HG02763 (cell line): ENCODE results near the gene GNPTAB.
A peak's percentile ranks its signal among the peaks of the same experiment; 100 is the strongest.
"Not testable (repeated sequence)": the region's sequence is repeated elsewhere in the genome, so short reads cannot be mapped to it uniquely, and the experiment has no call there.

ENCODE experiments used
- ATAC-seq: cut with Tn5 transposase; IDR thresholded peaks from one replicate; pipeline ENCODE4 v1.9.1; 2021; ENCODE audit warnings: mild to moderate bottlenecking, moderate library complexity; ENCODE audit not compliant: unreplicated experiment

The GNPTAB gene

GRCh38 chr12:101854747-101855146 lies 24.0 kb upstream of the GNPTAB start:
- ATAC-seq: peak; percentile 52

GRCh38 chr12:101852998-101853397 lies 22.2 kb upstream of the GNPTAB start:
- no peak for ATAC-seq

- ATAC-seq: no peak
Observed at GRCh38 chr12:101850199-101850598, 19.4 kb upstream of the GNPTAB start.

DNA sequence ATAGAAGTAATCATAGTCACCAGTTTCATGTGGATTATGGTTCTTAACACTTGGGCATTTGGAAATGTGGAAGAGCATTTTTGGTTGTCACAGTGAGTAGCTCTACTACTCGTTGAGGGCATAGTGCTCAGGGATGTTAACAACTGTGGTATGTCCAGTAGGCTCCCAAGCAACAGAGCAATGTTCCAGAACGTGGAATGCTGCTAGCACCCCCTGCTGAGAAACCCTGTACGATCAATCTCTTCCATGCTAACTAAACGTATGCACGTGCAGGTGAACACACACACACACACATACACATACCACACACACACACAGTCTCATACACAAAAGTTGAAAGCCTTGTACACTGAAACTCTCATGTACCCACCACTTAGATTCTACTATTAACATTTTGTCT lies 16.6 kb upstream of the GNPTAB start:
- ATAC-seq: no peak

GRCh38 chr12:101845137-101845711 lies 14.5 kb upstream of the GNPTAB start:
- no peak for ATAC-seq

DNA sequence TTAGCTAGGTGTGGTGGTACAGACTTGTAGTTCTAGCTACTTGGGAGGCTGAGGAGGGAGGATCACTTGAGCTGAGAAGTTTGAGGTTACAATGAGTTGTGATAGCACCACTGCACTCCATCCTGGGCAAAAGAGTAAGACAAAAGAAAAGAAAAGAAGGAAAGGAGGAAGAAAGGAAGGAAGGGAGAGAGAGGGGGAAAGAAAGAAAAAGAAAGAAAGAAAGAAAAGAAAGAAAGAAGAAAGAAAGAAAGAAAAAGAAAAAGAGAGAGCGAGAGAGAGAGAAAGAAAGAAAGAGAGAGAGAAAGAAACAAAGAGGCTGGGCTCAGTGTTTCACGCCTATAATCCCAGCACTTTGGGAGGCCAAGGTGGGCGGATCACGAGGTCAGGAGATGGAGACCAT lies 10.3 kb upstream of the GNPTAB start:
- ATAC-seq: no peak

- ATAC-seq: no peak
Observed at GRCh38 chr12:101839324-101840283, 8.8 kb upstream of the GNPTAB start.

- ATAC-seq: no peak
Observed at GRCh38 chr12:101838628-101839323, 8.0 kb upstream of the GNPTAB start.

GRCh38 chr12:101832030-101832429 lies 1.3 kb upstream of the GNPTAB start:
- no peak for ATAC-seq

DNA sequence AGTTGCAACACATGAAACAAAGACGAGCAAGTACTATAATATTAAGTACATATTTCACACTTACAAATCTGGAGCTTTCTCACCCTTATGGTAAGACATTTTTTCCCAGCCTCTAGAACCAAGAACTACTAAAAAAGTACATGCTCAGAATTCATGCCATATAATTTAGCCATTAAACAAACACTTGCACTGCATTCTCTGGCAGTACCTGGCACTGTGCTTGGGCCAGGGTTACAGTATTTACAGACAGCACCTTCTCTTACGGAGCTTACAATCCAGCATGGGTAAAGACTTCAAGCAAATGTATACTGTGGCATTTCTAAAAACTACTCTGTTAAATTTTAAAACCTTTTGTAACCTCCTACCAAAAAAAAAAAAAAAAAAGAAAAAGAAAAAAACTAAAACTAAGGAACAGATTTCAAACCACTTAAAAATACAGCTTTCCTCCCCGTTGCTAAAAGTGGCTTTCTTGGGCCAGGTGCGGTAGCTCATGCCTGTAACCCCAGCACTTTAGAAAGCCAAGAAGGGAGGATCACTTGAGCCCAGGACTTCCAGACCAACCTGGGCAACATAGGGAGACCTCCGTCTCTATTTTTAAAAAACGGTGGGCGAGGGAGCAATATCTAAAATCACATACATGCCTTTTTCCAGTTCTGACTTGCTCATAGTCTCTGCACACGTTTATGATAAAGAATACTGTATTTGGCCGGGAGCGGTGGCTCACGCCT lies 956 bp downstream of the GNPTAB start:
- ATAC-seq: no peak

- no peak for ATAC-seq
Observed at GRCh38 chr12:101828463-101829196, 2.1 kb downstream of the GNPTAB start.

DNA sequence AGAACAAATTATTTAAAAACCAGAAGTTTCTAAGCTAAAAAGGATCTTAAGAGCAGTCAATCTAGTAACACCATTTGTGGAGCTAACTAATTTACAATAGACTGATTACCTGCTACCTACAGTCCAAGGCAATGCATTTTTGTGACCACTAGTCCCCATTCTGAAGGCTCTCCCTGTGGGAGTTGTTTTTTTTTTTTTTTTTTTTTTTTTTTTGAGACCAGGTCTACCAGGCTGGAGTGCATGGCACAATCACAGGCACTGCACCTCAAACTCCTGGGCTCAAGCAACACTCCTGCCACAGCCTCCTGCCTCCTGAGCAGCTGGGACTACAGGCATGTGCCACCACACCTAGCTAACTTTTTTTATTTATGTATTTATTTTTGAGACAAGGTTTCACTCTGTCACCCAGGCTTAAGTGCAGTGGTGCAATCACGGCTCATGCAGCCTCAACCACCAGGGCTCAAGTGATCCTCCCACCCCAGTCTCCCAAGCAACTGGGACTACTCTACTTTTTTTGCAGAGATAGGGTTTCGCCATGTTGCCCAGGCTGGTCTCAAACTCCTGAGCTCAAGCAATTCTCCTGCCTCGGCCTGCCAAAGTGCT lies 3.9 kb downstream of the GNPTAB start:
- no peak for ATAC-seq

DNA sequence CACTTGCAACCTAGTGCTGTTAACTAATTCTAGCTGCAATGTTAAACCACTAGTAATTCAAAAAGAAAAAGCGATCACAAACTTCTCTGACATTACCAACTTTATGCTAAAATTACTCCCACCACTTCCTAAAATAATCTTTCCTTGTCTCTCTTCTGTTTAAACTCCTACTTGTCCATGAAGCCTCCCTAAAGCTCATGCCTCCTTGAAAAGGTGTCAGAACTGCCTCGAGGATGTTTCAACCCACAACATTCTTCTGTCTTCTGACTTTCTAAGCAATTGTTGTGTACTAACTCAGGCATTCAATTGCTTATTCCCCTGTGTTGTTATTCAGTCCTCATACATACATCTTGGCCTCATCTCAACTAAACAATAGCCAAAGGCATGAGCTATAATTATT lies 5.9 kb downstream of the GNPTAB start:
- no peak for ATAC-seq

DNA sequence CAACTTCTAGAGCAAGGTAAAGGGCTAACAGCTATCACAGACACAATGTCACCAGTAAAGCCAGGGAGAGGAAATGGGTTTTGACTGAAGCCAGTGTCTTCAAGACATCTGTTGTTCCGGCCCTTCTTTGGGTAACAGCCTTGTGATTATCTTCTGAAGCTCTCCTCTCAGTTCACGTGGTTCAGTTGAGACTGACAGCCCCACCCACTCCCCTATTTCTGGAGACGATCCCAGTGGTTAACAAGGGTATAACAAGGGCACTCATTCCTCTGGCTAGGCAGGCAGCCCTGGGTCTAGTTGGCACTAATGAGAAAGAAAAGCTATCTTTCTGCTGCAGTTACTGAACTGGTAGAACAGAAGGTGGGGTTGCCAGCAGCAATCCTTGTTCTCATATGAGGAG lies 6.9 kb downstream of the GNPTAB start:
- ATAC-seq: peak; percentile 72

DNA sequence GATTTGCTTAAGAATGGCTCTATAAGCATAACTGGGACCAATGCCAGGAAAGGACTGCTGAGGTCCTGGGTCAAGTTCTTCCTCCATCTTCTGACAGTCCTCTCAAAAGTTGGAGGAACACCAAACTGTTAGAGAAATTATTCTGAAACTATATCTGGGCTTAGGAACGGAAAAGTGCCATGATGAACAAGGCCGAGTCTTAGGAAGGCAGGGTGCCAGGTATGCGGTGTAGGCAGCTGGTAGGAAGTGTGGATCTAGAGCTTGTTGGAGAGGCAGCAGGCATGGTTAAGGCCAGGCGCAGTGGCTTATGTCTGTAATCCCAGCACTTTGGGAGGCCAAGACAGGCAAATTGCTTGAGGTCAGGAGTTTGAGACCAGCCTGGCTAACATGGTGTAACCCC lies 7.7 kb downstream of the GNPTAB start:
- ATAC-seq: no peak

- ATAC-seq: no peak
Observed at GRCh38 chr12:101819467-101819866, 11.3 kb downstream of the GNPTAB start.

GRCh38 chr12:101818689-101819088 lies 12.1 kb downstream of the GNPTAB start:
- ATAC-seq: not testable (repeated sequence)

- ATAC-seq: no peak
Observed at GRCh38 chr12:101813117-101813516, 17.6 kb downstream of the GNPTAB start.

DNA sequence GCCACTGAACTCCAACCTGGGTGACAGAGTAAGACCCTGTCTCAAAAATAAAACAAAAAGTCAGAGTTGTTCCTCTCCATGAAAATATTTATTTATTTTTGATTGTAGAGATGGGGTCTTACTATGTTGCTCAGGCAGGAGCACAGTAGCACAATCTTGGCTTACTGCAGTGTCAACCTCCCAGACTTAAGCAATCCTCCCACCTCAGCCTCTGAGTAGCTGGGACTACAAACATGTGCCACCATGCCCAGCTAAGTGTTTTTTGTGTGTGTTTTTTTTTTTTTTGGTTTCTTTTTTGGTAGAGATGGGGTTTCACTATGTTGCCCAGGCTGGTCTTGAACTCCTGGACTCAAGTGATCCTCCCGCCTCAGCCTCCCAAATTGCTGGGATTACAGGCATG lies 18.0 kb downstream of the GNPTAB start:
- ATAC-seq: not testable (repeated sequence)

DNA sequence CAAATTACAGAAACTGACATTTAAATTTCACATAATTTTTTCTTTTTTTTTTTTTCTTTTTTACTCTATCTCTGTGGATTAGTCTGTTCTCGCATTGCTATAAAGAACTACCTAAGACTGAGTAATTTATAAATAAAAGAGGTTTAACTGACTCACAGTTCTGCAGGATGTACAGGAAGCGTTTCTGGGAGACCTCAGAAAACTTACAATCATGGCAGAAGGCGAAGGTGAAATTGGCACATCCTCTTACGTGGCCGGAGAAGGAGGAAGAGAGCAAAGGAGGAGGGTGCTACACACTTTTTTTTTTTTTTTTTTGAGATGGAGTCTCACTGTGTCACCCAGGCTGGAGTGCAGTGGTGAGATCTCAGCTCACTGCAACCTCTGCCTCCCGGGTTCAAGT lies 19.4 kb downstream of the GNPTAB start:
- ATAC-seq: not testable (repeated sequence)
